Measurements from ENCODE around the gene HBB.

- TF ChIP-seq MYC (IDR thresholded peaks at IDR 0.05; ENCODE audit: low read depth, low read length), result no peak
- TF ChIP-seq CTCF (IDR thresholded peaks at IDR 0.05; ENCODE audit: extremely low read depth in 1 of 2, insufficient read depth in 1 of 2, low read depth in 1 of 2, low read length in 2 of 2), result no peak
Measured at GRCh38 chr11:5247472-5248192, 20.8 kb upstream of the HBB start.
